ENCODE results near the gene DICER1. TPM values are rescaled to one million over a fixed set of nuclear protein-coding genes. Genes with fewer than 3 reads are reported as not detected.

Gene DICER1
- polyA plus RNA-seq, 2 of the 4 experiments (the other 2 are of a cell fraction): 14.1 to 46.3 TPM

DNA sequence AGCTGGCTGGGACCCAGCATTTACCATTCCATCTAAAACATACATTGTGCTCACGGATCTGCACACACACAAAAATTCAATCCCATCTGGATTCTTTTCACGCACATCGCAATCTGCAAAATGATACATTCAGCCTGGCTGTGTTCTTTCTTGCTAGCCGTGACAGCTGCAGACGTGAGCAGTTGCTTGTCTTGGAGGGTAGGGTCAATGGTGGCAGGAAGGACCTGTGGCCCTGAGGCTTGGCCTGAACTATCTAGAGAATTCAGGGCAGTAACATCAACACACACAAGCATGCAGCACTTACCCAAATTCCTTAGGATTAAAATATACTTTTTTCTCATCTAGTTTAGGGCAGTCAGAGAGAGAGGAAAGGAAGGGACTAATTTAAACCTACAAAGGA is 72.0 kb downstream of the DICER1 start:
- no peak overlapping the region for H3K27ac ChIP-seq
- H3K9me3 ChIP-seq: no peaks in the 10 kb centered on the region
- POLR2A ChIA-PET: no interaction called here
- no peak for ATAC-seq
- H3K4me1 ChIP-seq: no peaks in the 10 kb centered on the region
- H3K4me3 ChIP-seq: no peak overlapping the region
- no peak for TF ChIP-seq ZC3H11A (IDR thresholded peaks at IDR 0.05)
- TF ChIP-seq PHF8 (IDR thresholded peaks at IDR 0.05; ENCODE audit: borderline replicate concordance, low read depth): no peak
- no peak for TF ChIP-seq JUN (IDR thresholded peaks at IDR 0.05)
- TF ChIP-seq HOXA7 (CRISPR knock-in tag; IDR thresholded peaks at IDR 0.05): no peak
- TF ChIP-seq CEBPB (IDR thresholded peaks at IDR 0.05): no peak
- TF ChIP-seq CBX2 (IDR thresholded peaks at IDR 0.05; ENCODE audit: borderline replicate concordance, low read depth): no peak
- no peak for DNase-seq (ENCODE audit: low read depth in 1 of 2, low spot score in 1 of 2)
- no peak overlapping the region for H3K4me2 ChIP-seq
- no peak for FAIRE-seq
- CTCF ChIA-PET: interaction anchor here (1.4 kb wide), 1 partner anchor 662 kb away, joined by 3 read pairs; no protein-coding TSS in a partner anchor
- whole genome bisulfite sequencing (ENCODE audit: missing lambda C conversion rate): 94% methylated on average over 5 of the region's 5 CpGs

DNA sequence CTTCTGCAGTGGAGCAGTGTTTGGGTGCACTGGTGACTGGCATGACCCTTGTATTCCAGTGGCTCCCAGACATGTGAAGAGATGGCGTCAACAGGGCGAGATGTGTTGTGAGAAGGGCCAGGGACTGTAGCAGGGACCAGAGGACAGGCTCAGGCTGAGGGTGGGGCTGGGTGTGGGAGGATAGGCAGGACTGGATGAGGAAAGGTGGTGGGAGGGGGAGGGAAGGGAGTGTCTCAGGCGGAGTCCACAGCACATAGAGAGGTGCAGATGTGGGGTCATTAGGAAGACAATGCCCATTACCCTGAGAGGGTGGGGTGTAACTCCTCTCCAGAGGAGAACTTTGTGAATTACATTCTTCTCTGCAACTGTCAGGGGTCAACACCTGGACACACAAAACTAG is 78.5 kb downstream of the DICER1 start:
- CTCF ChIA-PET: no interaction called here
- WGBS (ENCODE audit: missing lambda C conversion rate): 63% methylated on average over 3 of the region's 3 CpGs
- no peak overlapping the region for H3K27ac ChIP-seq
- POLR2A ChIA-PET: no interaction called here
- FAIRE-seq: no peak
- no peak; a peak in 2 of 6 replicates for ATAC-seq
- H3K4me3 ChIP-seq: no peak overlapping the region
- no peak for DNase-seq (ENCODE audit: low read depth in 1 of 2, low spot score in 1 of 2)
- no peak overlapping the region for H3K4me2 ChIP-seq
- H3K9me3 ChIP-seq: no peaks in the 10 kb centered on the region
- H3K4me1 ChIP-seq: no peaks in the 10 kb centered on the region
- TF ChIP-seq NR3C1 (IDR thresholded peaks at IDR 0.05) (no peak), TP53 (CRISPR knock-in tag; IDR thresholded peaks at IDR 0.05) (no peak), ZFP36 (IDR thresholded peaks at IDR 0.05; ENCODE audit: borderline replicate concordance, partially characterized antibody) (no peak), ZNF302 (CRISPR knock-in tag; IDR thresholded peaks at IDR 0.05) (no peak), ZC3H11A (IDR thresholded peaks at IDR 0.05) (no peak)

DNA sequence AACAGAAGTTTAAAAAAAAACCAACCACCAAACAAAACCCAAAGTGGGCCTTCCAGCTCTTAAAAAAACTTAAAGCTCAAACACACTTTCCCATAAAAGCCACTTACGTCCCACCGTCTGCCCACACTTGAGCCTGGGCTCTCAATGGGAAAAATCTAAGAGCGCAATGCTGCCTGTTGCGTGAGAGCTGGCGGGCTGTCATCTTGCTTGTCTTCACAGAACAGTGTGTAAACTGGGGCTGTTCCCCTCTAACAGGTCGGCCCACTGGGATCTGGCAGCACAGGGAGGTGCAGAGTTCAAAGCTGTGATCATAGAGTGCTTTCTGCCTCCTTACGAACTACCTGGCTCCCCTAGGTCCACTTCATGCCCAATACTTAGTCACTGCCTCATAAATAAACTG is 80.0 kb downstream of the DICER1 start:
- Histone ChIP-seq H3K9me3 (no peaks in the 10 kb centered on the region), H3K4me3 (no peak overlapping the region), H3K27ac (no peak overlapping the region), H3K4me1 (no peaks in the 10 kb centered on the region), H3K4me2 (no peak overlapping the region)
- ATAC-seq: no peak
- 74% methylated on average over 7 of the region's 7 CpGs for WGBS (ENCODE audit: missing lambda C conversion rate)
- TF ChIP-seq EP300 (IDR thresholded peaks at IDR 0.05): no peak
- TF ChIP-seq FOXS1 (CRISPR knock-in tag; IDR thresholded peaks at IDR 0.05): no peak
- TF ChIP-seq RNF2 (IDR thresholded peaks at IDR 0.05; ENCODE audit: borderline replicate concordance, low read depth): no peak
- no peak for TF ChIP-seq RARB (CRISPR knock-in tag; IDR thresholded peaks at IDR 0.05)
- TF ChIP-seq MYC (IDR thresholded peaks at IDR 0.05; ENCODE audit: borderline replicate concordance, low read length): no peak
- no peak for TF ChIP-seq TP53 (CRISPR knock-in tag; IDR thresholded peaks at IDR 0.05)
- TF ChIP-seq, protein P1, sequence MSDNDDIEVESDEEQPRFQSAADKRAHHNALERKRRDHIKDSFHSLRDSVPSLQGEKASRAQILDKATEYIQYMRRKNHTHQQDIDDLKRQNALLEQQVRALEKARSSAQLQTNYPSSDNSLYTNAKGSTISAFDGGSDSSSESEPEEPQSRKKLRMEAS (IDR thresholded peaks at IDR 0.05): no peak
- no peak for TF ChIP-seq RFX5 (IDR thresholded peaks at IDR 0.05)
- TF ChIP-seq HOXB13 (CRISPR knock-in tag; IDR thresholded peaks at IDR 0.05; ENCODE audit: low read depth): no peak
- no peak for DNase-seq (ENCODE audit: low read depth in 1 of 2, low spot score in 1 of 2)
- no peak for FAIRE-seq
- ChIA-PET CTCF (no interaction called here), POLR2A (no interaction called here)

DNA sequence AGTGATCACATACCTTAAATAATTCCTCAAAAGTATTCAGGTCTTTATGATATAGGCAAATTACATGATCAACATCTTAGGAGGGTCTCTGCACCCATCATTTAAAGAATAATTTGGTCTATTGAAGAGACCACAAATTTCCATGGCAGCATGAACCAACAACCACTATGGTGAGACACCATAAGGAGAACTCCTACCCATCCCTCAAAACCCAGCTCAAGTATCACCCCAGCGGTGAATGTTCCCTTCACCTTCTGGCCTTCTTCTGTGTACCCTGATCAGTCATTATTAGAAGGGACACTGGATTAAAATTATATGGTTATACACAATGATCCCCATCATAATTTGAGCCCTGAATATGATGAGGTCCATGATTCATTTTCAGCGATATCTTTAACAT is 81.5 kb downstream of the DICER1 start:
- H3K9me3 ChIP-seq: no peaks in the 10 kb centered on the region
- no peak for FAIRE-seq
- H3K4me1 ChIP-seq: no peaks in the 10 kb centered on the region
- no peak overlapping the region for H3K4me3 ChIP-seq
- H3K4me2 ChIP-seq: no peak overlapping the region
- TF ChIP-seq HOXB13 (CRISPR knock-in tag; IDR thresholded peaks at IDR 0.05; ENCODE audit: low read depth) (no peak), RAD21 (conservative IDR thresholded peaks at IDR 0.05 in 1 of 2, IDR thresholded peaks at IDR 0.05 in 1 of 2) (no peak)
- TF ChIP-seq, protein P2, sequence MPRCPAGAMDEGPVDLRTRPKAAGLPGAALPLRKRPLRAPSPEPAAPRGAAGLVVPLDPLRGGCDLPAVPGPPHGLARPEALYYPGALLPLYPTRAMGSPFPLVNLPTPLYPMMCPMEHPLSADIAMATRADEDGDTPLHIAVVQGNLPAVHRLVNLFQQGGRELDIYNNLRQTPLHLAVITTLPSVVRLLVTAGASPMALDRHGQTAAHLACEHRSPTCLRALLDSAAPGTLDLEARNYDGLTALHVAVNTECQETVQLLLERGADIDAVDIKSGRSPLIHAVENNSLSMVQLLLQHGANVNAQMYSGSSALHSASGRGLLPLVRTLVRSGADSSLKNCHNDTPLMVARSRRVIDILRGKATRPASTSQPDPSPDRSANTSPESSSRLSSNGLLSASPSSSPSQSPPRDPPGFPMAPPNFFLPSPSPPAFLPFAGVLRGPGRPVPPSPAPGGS (IDR thresholded peaks at IDR 0.05): no peak
- TF ChIP-seq, protein P3, sequence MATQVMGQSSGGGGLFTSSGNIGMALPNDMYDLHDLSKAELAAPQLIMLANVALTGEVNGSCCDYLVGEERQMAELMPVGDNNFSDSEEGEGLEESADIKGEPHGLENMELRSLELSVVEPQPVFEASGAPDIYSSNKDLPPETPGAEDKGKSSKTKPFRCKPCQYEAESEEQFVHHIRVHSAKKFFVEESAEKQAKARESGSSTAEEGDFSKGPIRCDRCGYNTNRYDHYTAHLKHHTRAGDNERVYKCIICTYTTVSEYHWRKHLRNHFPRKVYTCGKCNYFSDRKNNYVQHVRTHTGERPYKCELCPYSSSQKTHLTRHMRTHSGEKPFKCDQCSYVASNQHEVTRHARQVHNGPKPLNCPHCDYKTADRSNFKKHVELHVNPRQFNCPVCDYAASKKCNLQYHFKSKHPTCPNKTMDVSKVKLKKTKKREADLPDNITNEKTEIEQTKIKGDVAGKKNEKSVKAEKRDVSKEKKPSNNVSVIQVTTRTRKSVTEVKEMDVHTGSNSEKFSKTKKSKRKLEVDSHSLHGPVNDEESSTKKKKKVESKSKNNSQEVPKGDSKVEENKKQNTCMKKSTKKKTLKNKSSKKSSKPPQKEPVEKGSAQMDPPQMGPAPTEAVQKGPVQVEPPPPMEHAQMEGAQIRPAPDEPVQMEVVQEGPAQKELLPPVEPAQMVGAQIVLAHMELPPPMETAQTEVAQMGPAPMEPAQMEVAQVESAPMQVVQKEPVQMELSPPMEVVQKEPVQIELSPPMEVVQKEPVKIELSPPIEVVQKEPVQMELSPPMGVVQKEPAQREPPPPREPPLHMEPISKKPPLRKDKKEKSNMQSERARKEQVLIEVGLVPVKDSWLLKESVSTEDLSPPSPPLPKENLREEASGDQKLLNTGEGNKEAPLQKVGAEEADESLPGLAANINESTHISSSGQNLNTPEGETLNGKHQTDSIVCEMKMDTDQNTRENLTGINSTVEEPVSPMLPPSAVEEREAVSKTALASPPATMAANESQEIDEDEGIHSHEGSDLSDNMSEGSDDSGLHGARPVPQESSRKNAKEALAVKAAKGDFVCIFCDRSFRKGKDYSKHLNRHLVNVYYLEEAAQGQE (IDR thresholded peaks at IDR 0.05): no peak
- TF ChIP-seq, protein P4, sequence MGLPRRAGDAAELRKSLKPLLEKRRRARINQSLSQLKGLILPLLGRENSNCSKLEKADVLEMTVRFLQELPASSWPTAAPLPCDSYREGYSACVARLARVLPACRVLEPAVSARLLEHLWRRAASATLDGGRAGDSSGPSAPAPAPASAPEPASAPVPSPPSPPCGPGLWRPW (IDR thresholded peaks at IDR 0.05): no peak
- H3K27ac ChIP-seq: no peak overlapping the region
- DNase-seq (ENCODE audit: low read depth in 1 of 2, low spot score in 1 of 2): no peak
- WGBS (ENCODE audit: missing lambda C conversion rate): 77% methylated on average over 2 of the region's 2 CpGs
- CTCF ChIA-PET: interaction anchor here (0.9 kb wide), 1 partner anchor 351 kb away, joined by 3 read pairs; no protein-coding TSS in a partner anchor
- ATAC-seq: no peak
- POLR2A ChIA-PET: no interaction called here

Data from A549 (cell line).